Caco-2 (cell line): ENCODE measurements around the gene HRC. TPM values are rescaled to one million over a fixed set of nuclear protein-coding genes. Genes with fewer than 3 reads are reported as not detected.
A peak's percentile ranks its signal among the peaks of the same experiment; 100 is the strongest.

Source experiments
- BruUV-seq: library from RNA; stranded (reverse); fragments of 400-500 nt; replicated peaks from 2 replicates; lab custom pipeline; 2021; lab: Mats Ljungman, UMichigan
- CTCF ChIA-PET: fragments of 300-600 bp; sonication (Branson Sonifier 250); formaldehyde crosslinking; loops from one replicate; lab custom pipeline; 2022; ENCODE audit warnings: antibody characterized with exemption; lab: Charles Lee
- POLR2A ChIA-PET: fragments of 300-600 bp; sonication (Branson Sonifier 250); formaldehyde crosslinking; loops from one replicate; lab custom pipeline; 2022; ENCODE audit warnings: antibody characterized with exemption; lab: Charles Lee
- DNase-seq, 2 experiments: peaks; one replicate each; pipeline versions ENCODE4 v3.0.0 to v3.0.0-alpha.2; 2020 to 2022
- H3K27me3 ChIP-seq: replicated peaks from 2 replicates; pipeline ENCODE4 v1.6.0; 2011; ENCODE audit warnings: low read length; ENCODE audit not compliant: control insufficient read depth, insufficient read depth
- H3K36me3 ChIP-seq: 2 replicates; pipeline ENCODE4 v1.5.1; 2011; ENCODE audit warnings: low read length; ENCODE audit not compliant: control insufficient read depth, insufficient read depth
- H3K4me1 ChIP-seq: fragments of 250-450 bp; sonication (Bioruptor Pico); 2 replicates; pipeline ENCODE4 v1.5.1; 2020; ENCODE audit warnings: mild to moderate bottlenecking
- H3K4me3 ChIP-seq: 2 replicates; pipeline ENCODE4 v1.5.1; 2011; ENCODE audit warnings: low read depth, mild to moderate bottlenecking, control low read depth, low read length
- H3K9me3 ChIP-seq: fragments of 250-450 bp; sonication (Bioruptor Pico); 2 replicates; pipeline ENCODE4 v1.5.1; 2020; ENCODE audit warnings: mild to moderate bottlenecking, moderate library complexity
- H3K27ac Mint-ChIP-seq: one replicate; pipeline ENCODE4 v1.8.0; 2022; ENCODE audit warnings: mixed read lengths; ENCODE audit not compliant: unreplicated experiment
- H3K27me3 Mint-ChIP-seq: one replicate; pipeline ENCODE4 v1.8.0; 2022; ENCODE audit warnings: mixed read lengths; ENCODE audit not compliant: insufficient read depth, unreplicated experiment
- H3K36me3 Mint-ChIP-seq: one replicate; pipeline ENCODE4 v1.8.0; 2022; ENCODE audit warnings: mild to moderate bottlenecking, mixed read lengths; ENCODE audit not compliant: insufficient read depth, unreplicated experiment
- H3K4me1 Mint-ChIP-seq: one replicate; pipeline ENCODE4 v1.8.0; 2022; ENCODE audit warnings: low read depth, mixed read lengths; ENCODE audit not compliant: unreplicated experiment
- H3K4me3 Mint-ChIP-seq: one replicate; pipeline ENCODE4 v1.8.0; 2022; ENCODE audit warnings: mild to moderate bottlenecking, moderate library complexity, mixed read lengths; ENCODE audit not compliant: unreplicated experiment
- H3K9me3 Mint-ChIP-seq: one replicate; pipeline ENCODE4 v1.8.0; 2022; ENCODE audit warnings: mixed read lengths; ENCODE audit not compliant: unreplicated experiment
- CTCF ChIP-seq, 2 experiments: fragments of 200-600 bp in 1 of 2; IDR thresholded peaks; 1 replicate in 1 of 2; 2 replicates in 1 of 2; pipeline versions ENCODE4 v1.5.1 to v1.8.0; 2011 to 2022; ENCODE audit warnings: antibody characterized with exemption in 1 of 2, control low read depth in 1 of 2, inconsistent platforms in 1 of 2, low read depth in 1 of 2, low read length in 1 of 2, mild to moderate bottlenecking in 1 of 2, moderate library complexity in 1 of 2; ENCODE audit not compliant: insufficient read depth in 1 of 2, severe bottlenecking in 1 of 2, unreplicated experiment in 1 of 2
- intact Hi-C: fragments of 100-400 bp; cut with micrococcal nuclease; formaldehyde crosslinking; loops from one replicate; pipeline ENCODE4 v1.10.0; 2022; ENCODE audit not compliant: unreplicated experiment
- total RNA-seq: library from RNA; stranded (reverse); gene quantifications from 2 replicates; pipeline ENCODE4 v1.2.3, GENCODE V29; 2022

HRC gene
- total RNA-seq, 1 experiment from 2014 or later, result not detected

- H3K36me3 Mint-ChIP-seq, result peaks cover 40% of the 10 kb centered on the region
- H3K4me1 Mint-ChIP-seq, result peaks cover 19% of the 10 kb centered on the region
- CTCF ChIA-PET, result interaction anchor here (1.3 to 1.4 kb wide), 2 partner anchors 48 to 53 kb away, joined by 3 to 8 read pairs; no protein-coding TSS in a partner anchor
- Histone ChIP-seq H3K9me3 (no peaks in the 10 kb centered on the region), H3K27me3 (no peaks in the 10 kb centered on the region), H3K4me1 (peaks cover 9% of the 10 kb centered on the region), H3K4me3 (no peak overlapping the region), H3K36me3 (peaks cover 1% of the 10 kb centered on the region; the same call in 1 of the 2 replicates)
- DNase-seq, result peak in 1 of 2 experiments; percentile 81
- H3K27me3 Mint-ChIP-seq, result no peaks in the 10 kb centered on the region
- intact Hi-C loops, result loop anchor here (5.0 kb wide), 1 partner anchor 48 kb away; no protein-coding TSS in a partner anchor
- no peak overlapping the region for H3K27ac Mint-ChIP-seq
- no TSS peak for BruUV-seq
- POLR2A ChIA-PET, result no interaction called here
- TF ChIP-seq CTCF (IDR thresholded peaks at IDR 0.05; ENCODE audit: insufficient read depth in 1 of 2, low read depth in 1 of 2, low read length in 1 of 2, severe bottlenecking in 1 of 2, unreplicated experiment in 1 of 2), result peak; percentile 84 to 85
- no peaks in the 10 kb centered on the region for H3K9me3 Mint-ChIP-seq
- H3K4me3 Mint-ChIP-seq, result no peak overlapping the region
Observed at GRCh38 chr19:49145573-49146407, 9.4 kb downstream of the HRC start.

GRCh38 chr19:49142866-49143335 is 12.3 kb downstream of the HRC start:
- intact Hi-C loops, result no loop called here
- no peaks in the 10 kb centered on the region for H3K27me3 Mint-ChIP-seq
- Histone ChIP-seq H3K9me3 (no peaks in the 10 kb centered on the region), H3K36me3 (peaks cover 1% of the 10 kb centered on the region; the same call in 1 of the 2 replicates), H3K4me1 (no peaks in the 10 kb centered on the region), H3K4me3 (peak overlapping the region; percentile 46), H3K27me3 (no peaks in the 10 kb centered on the region)
- peak overlapping the region; percentile 65 for H3K4me3 Mint-ChIP-seq
- TF ChIP-seq CTCF (IDR thresholded peaks at IDR 0.05; ENCODE audit: insufficient read depth in 1 of 2, low read depth in 1 of 2, low read length in 1 of 2, severe bottlenecking in 1 of 2, unreplicated experiment in 1 of 2), result no peak
- peak overlapping the region; percentile 30 for H3K27ac Mint-ChIP-seq
- peak; percentile 87 to 90 for DNase-seq
- ChIA-PET POLR2A (no interaction called here), CTCF (interaction anchor here (0.6 to 1.2 kb wide), 2 partner anchors 44 to 45 kb away, joined by 3 to 7 read pairs; no protein-coding TSS in a partner anchor)
- H3K4me1 Mint-ChIP-seq, result peaks cover 13% of the 10 kb centered on the region
- BruUV-seq, result no TSS peak
- peaks cover 19% of the 10 kb centered on the region for H3K36me3 Mint-ChIP-seq
- no peaks in the 10 kb centered on the region for H3K9me3 Mint-ChIP-seq

- peaks cover 1% of the 10 kb centered on the region; the same call in 1 of the 2 replicates for H3K36me3 ChIP-seq
- H3K4me3 Mint-ChIP-seq, result peak overlapping the region; percentile 1
- BruUV-seq, result no TSS peak
- H3K36me3 Mint-ChIP-seq, result peaks cover 13% of the 10 kb centered on the region
- intact Hi-C loops, result no loop called here
- H3K4me3 ChIP-seq, result no peak overlapping the region
- DNase-seq, result no peak
- POLR2A ChIA-PET, result no interaction called here
- H3K9me3 ChIP-seq, result no peaks in the 10 kb centered on the region
- peaks cover 7% of the 10 kb centered on the region for H3K4me1 Mint-ChIP-seq
- H3K27ac Mint-ChIP-seq, result no peak overlapping the region
- H3K4me1 ChIP-seq, result no peaks in the 10 kb centered on the region
- TF ChIP-seq CTCF (IDR thresholded peaks at IDR 0.05; ENCODE audit: insufficient read depth in 1 of 2, low read depth in 1 of 2, low read length in 1 of 2, severe bottlenecking in 1 of 2, unreplicated experiment in 1 of 2), result no peak
- no peaks in the 10 kb centered on the region for H3K27me3 Mint-ChIP-seq
- CTCF ChIA-PET, result no interaction called here
- H3K9me3 Mint-ChIP-seq, result no peaks in the 10 kb centered on the region
- H3K27me3 ChIP-seq, result no peaks in the 10 kb centered on the region
Observed at GRCh38 chr19:49141352-49141751, 13.8 kb downstream of the HRC start.
